ENCODE data around the gene AVL9.
"Not testable (repeated sequence)": the region's sequence is repeated elsewhere in the genome, so short reads cannot be mapped to it uniquely, and the experiment has no call there.

The AVL9 gene

DNA sequence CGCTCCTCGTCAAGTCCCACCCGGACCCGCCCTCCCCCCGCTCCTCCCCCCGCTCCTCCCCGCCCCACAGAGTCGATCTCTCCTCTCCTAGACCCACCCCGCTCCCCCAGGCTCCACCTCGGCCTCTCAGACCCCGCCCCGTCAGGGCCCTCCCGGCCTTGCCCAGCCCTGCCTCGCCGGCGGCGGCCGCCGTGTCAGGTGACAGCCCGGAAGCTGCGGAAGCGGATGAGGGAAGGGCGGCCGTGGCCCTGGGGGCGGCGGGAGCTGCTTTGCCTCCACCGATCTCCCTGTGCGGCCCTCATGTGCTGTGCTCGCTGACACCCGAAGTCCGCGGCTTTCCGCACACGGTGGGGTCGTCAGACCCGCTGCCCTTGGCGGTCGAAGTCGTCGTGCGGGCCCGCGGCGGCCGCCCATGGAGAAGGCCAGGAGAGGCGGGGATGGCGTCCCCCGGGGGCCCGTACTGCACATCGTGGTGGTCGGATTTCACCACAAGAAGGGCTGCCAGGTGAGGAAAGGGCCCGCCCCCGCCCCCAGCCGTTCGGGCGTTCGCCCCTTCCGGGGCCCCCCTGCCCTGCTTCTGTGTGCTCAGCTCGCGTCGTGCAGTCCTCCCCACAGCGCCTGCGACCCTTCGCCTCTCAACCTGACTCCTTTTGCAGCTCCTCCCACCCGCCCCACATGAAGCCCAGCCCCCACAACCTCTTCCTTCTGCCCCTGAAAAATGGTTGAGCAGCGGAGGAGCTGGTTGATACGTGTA is at the start of gene AVL9:
TSS of gene AVL9 (plus strand) at position 192 of the 754 bp plus-strand sequence. CDS start at position 413, 221 bp downstream.
- DNase-seq: peak; percentile 100

DNA sequence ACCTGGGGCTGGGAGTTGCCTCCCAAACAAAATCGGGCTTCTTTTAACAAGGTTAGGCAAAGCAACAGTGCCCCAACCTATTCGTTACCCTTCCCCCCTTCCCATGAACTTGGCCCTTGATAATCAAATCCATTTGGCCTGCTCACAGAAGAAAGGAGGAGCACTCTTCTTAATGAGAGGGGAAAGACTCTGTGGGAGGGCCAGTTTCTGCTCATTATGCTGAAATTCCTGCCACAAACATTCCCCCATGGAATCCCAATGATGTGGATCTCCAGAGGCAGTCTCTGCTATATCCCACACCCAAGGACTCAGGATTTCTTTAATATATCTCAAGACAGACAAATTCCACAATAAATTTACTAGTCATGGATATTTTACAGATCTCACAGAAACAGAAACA is 48.1 kb upstream of the AVL9 start:
- no peak for DNase-seq

DNA sequence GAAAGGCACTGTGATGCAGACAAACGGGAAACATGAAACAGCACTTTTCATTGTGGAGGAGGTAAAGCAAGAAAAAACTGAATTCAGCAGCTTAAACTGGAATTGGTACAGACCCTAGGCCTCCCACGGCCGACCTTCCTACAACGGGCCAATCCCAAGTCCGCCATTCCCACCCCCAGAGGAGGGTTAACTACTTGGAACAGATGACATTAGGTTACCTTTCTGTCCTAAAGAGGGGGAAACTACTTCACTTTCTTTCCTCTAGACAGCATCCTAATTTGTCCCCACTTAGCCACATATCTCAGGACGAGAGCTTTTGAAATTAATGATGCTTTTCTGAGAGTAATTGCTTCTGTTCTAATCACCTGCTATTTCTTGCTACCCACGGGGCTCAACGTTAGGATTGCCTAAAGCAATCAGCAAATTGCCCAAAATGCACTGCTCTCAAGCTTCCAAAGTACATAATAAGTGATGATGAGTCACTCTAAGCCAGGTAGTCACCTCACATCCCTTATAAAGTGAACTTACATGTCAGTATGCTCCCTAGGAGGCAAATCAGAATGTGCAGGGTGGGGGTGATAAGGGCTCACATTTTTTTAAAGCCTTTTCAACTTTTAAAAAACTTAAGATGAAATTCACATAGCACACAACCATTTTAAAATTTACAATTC is 41.8 kb upstream of the AVL9 start:
- DNase-seq: no peak

DNA sequence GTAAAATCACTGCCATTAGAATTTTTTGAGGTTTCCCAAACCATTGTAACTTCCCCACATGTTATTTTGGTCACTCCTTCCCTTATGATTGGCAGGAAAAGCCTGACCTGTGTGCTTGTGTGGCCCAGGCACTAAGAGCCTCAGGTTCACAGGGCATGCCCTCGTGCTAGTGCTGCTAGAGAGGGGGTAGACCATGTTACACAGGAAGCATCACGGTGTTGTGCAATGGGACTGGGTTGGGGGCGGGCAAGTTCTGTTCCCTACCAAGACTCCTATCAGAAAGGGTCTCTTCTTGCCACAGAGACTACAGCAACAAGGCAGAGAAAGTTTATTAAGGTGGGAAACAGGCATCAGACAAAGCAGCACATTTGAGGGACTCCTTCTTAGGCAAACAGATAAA is 37.3 kb upstream of the AVL9 start:
- no peak for DNase-seq

DNA sequence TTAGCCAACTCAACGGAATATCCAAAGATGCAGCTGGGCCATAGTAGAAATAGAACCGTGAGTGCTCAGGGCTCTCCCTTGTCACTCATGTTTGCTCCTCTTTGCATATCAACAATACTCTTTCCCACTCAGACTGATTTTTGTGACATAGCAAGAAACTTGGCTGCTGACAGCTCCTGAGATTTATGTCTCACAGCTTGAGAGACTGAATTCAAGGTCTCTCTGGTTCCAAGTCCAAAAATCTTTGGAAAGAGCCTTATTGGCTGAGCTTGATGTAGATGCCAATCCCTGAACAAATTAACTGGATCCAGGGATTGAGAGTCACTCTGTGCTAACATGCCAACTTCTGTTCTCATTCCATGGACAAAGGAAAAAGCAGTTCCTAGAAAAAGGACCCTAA is 35.5 kb upstream of the AVL9 start:
- DNase-seq: no peak

DNA sequence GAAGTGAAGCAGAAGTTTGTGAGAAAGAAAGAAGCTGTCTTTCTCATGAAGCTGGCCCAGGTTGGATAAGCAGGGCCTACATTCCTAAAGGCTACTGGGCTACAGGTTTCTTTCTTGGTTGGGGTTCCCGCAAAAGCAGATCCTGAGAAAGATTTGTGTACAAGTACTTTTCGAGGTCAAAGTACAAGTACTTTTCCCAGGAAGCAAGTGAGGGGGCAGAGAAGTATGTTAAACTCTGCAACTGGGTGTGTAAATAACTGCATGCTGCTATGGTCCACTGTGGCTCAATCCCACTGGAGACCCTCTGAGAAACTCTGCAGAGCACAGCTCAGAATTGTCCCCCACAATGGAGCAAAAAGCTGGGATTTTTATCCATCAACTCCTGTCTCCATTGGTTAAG is 33.8 kb upstream of the AVL9 start:
- DNase-seq: no peak

DNA sequence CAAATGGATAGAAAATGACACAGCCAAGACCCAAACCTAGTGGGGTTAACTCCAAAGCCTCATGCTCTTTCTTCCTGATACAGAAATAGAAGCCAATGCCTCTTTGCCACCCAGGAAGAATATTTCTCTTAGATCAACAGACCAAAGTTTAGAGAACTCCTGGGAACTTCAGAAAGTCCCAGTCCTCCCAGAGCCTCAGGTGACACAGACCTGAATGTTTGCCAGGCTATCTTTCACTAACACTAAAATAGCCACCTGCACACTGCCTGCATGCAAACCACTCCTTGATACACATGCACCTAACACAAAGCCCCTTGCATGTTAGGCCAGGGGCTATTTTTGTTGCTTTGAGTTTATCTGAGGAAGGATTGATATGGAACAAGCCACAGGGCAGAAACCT is 32.8 kb upstream of the AVL9 start:
- DNase-seq: no peak

DNA sequence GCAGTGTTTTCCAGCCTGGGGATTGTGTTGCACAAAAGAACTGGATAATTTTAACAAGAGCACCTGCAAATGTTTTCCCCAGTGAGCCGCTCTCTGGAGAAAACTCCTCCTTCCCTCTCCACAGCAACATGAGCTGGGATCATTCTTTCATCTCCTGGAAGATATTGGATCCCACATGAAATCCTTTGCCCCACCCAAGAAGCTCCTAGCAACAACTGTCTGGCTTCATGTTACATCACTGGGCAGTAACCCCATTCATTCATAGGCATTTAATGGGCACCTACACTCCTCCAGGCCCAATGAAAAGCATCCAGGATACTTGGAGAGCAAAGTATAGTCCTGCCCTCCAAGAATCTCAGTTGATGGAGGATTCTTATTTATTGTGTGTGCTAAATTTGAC is 32.3 kb upstream of the AVL9 start:
- no peak for DNase-seq

DNA sequence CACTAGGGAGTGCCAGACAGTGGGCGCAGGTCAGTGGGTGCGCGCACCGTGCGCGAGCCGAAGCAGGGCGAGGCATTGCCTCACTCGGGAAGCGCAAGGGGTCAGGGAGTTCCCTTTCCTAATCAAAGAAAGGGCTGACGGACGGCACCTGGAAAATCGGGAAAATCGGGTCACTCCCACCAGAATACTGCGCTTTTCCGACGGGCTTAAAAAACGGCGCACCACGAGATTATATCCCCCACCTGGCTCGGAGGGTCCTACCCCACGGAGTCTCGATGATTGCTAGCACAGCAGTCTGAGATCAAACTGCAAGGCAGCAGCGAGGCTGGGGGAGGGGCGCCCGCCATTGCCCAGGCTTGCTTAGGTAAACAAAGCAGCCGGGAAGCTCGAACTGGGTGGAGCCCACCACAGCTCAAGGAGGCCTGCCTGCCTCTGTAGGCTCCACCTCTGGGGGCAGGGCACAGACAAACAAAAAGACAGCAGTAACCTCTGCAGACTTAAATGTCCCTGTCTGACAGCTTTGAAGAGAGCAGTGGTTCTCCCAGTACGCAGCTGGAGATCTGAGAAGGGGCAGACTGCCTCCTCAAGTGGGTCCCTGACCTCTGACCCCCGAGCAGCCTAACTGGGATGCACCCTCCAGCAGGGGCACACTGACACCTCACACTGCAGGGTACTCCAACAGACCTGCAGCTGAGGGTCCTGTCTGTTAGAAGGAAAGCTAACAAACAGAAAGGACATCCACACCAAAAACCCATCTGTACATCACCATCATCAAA is 30.5 kb upstream of the AVL9 start:
- DNase-seq: not testable (repeated sequence)

DNA sequence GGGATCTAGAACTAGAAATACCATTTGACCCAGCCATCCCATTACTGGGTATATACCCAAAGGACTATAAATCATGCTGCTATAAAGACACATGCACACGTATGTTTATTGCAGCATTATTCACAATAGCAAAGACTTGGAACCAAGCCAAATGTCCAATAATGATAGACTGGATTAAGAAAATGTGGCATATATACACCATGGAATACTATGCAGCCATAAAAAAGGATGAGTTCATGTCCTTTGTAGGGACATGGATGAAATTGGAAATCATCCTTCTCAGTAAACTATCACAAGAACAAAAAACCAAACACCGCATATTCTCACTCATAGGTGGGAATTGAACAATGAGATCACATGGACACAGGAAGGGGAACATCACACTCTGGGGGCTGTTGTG is 25.3 kb upstream of the AVL9 start:
- DNase-seq: not testable (repeated sequence)

DNA sequence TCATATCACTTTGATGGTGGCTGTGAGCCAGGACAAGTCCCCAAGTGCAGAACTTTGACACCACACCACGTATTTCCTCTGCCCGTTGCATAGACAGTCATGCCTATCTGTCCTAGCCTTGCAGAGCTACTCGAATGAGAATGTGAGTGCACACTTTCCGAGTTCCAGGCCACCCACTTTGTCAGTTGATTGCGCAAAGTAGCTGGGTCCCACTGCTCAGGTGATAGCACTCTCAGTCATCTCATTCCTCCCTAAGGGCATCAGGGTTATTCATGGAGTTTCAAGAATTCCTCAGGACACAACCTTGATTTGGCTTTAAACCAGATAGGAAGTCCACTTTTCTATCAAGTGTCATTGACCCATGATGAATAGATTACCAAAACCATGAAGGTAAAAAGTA is 24.4 kb upstream of the AVL9 start:
- no peak for DNase-seq

DNA sequence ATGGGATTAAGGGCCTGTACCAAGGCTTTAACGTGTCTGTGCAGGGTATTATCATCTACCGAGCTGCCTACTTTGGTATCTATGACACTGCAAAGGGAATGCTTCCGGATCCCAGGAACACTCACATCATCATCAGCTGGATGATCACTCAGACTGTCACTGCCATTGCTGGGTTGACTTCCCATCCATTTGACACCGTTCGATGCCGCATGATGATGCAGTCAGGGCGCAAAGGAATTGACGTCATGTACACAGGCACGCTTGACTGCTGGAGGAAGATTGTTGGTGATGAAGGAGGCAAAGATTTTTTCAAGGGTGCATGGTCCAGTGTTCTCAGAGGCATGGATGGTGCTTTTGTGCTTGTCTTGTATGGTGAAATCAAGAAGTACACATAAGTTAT is 23.3 kb upstream of the AVL9 start:
- no peak for DNase-seq

DNA sequence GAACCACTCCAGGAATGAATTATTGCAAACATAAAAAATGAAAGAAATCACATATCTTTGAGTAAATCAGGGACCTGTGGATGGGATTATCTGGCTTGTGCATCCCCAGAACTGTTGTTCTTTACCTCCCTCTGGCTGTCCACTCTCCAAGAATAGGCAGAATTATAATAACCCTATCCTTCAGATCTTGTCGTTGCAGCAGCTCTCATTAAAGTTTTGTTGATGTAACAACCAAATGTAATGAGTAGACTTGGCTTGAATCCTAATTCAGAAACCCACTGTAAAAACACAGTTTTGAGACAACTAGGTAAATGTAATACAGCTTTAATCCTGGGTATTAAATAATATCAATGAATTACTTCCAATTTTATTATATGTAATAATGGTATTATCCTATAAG is 21.3 kb upstream of the AVL9 start:
- no peak for DNase-seq

DNA sequence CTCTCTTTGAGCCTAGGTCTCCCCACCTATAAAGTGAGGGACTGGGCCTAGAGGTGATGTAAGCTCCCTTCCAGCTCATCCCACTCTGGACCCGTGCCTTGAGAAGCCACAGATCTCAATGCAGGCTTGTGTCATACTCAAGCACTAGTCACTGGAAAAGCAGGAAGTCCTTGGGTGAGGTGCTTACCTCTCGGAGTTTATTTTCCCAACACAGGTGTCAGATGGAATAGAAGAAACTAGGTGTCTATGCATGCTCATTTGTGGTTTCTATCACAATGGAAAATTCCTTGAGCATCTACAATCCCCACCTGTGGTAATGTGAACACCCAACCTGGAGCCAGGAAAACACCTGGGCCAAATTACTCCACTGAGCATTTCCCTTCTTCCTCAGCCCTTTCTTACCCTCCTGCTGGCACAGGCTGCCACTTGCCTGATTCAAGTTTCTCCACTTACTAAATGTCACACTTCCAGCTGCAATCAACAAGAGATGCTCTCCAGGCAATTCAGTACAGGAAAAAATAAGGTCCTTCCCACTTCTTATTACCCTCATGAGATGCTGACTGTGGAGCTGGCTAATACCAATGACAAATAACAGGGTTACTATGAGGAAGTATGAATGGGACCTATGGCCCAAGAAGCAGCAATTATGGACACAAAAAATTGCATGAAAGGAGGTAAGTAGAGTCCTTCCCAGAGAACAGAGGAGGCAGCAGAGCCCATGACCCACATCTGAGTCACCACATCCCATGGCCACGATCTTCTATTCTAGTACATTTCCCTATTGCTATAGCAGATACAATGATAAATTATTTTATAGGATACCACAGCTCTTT is 18.3 kb upstream of the AVL9 start:
- no peak for DNase-seq

DNA sequence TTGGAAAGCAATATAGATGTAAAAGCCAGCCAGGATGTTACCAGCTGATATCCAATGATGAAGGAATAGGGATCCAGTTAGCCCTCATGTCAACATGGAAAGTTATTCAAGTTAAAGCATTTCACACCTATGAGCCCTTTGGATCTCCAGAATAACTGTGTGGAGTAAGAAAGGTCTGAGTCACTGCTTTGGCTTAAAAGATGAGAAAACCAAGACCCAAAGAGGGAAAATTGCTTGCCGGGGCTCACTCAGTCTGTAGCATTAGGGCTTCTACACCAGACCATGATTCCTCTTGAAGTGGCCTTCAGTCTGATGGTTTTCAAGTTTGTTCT is 17.7 kb upstream of the AVL9 start:
- no peak for DNase-seq

DNA sequence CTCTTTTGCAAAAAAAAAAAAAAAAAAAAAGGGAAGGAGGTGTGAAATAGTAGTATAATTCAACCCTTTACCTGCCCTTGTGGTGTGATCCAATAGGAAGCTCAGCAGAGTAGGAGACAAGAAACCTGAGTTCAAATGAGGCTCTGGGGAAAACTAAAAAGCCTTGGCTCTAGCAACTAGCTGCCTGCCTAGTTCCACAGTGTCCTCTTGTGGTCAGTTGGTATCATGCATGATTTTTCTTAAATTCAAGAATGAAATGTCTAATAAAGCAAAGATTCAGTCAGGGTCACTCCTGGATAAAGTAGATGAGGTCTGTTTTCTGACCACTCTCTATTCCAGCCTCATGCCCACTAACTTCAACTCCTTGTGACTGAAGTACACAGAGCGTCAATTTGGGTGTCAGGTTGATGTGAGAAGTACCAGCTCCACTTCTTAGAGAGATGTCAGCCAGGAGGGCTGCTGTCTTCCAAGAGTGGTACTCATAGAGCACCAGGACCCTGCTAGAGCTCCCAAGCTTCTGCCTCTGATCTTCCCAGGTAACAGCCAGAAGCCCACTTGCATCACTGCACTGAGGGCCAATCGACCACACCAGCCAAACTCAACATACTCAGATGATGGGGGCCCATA is 15.6 kb upstream of the AVL9 start:
- no peak for DNase-seq

DNA sequence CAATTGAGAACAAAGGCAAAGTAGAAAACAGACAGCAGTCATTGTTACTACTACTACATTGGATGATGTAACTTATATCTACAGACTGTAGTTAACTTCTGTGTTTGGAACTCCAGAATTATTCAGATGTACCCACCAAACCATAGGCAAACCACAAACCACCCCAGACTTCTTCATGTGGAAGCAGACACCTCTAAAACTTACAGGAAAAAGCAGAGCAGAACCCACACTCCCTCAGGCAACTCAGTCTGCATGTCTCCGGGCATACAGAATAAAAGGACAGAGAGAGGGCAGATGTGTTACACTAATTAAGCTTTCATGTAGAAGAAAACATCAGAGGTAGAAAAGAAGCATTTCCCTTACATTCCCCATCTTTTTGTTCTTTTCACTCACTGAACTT is 14.1 kb upstream of the AVL9 start:
- DNase-seq: no peak

DNA sequence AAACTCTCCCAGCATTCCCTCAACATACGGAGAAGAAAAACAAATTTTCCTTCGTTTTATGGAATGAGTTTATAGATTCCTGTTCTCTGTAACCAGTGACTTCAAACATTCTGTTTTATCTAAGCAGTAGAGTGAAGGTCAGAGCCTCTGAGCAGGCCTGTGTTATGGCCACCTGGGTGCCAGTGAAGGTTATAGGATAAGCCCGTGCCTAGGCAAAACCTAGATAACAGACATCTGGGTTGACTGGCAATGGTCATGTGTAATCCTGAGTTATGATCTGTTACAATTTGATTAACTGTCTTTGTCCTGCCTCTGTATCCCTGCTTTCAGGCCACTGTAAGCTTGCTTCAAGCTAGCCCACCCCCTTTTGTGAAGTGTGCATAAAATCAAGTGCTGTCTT is 13.4 kb upstream of the AVL9 start:
- DNase-seq: no peak

DNA sequence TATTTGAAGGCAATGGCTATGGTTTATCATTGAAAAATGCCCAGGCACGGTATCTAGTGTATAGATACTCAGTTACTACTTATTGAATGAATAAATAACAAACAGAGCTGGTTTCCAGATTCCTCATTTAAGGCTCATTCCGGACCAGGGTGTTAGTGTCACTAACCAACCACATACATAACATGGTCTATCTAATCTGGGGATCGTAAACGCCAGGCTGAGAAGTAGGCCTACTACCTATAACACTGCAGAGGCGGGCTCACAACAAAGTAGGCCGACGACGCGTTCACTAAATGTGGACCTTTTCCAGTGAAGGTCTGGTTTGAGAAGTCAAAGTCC is 5.5 kb upstream of the AVL9 start:
- no peak for DNase-seq

DNA sequence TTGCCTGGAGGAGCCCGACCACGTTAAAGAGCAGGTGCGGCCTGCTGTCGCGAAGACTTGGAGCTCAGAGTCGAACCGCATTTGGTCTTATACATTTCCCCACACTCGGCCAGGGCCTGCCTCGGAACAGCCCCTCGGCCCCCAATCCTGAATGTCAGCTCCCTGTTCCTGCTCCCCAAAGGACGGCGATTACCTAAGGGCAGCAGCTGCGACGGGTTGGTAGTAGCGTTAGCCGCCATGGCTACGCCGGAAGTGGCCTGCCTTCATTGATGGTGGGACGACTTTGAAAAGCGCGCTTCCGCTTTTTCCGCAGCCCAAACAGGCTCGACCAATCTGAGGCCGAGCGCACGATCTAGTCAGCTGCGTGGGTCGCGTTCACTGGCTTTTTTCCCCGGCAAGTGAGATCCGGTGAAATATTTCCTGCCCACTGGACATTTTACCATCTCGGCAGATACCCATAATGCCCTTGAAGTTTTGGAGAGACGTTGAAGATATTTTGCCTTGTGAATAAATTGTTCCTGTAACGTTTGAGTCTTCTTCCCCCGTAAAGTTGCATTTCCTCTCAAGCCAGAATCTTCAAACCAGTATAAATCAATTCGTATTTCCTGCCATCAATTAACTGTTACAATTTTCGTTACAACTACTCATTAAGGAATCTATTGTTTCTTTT is 5.0 kb upstream of the AVL9 start, which contains the start of gene LSM5:
TSS of gene LSM5 (minus strand) at position 254 of the 670 bp plus-strand sequence. CDS start at position 239, 15 bp downstream.
- peak; percentile 91 for DNase-seq

DNA sequence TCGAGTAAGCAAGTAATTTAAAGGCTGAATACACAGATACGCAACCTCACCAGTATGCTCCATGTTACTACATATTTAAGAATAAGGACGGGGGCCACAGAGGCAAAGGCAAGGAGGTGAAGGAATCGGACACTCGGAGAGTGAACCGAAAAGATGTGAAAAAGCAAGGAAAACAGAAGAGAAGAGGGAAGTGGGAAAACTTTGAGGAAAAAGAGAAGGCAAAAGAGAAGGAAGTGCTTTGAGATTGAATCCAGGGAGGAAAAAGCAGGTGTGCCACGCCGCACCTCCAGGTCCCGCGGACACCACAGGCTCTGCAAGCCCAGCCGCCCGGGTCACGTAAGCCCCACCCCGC is 367 bp upstream of the AVL9 start:
- no peak for DNase-seq
